HepG2 (cell line): ENCODE results near the gene MRFAP1L1. TPM values are rescaled to one million over a fixed set of nuclear protein-coding genes. Genes with fewer than 3 reads are reported as not detected.

Experiments
- AKAP8 ChIP-seq: sonication (generic); formaldehyde crosslinking; IDR thresholded peaks from 2 replicates; pipeline ENCODE4 v1.5.1; 2020; ENCODE audit warnings: mild to moderate bottlenecking, missing genetic modification reagents
- ATF7 ChIP-seq, 2 experiments: fragments of 450-650 bp in 1 of 2; sonication (generic) in 1 of 2; formaldehyde crosslinking in 1 of 2; IDR thresholded peaks; 2 replicates each; pipeline versions ENCODE4 v1.4.0 to v1.6.1; 2016 to 2020; ENCODE audit warnings: antibody characterized with exemption in 1 of 2, mild to moderate bottlenecking in 1 of 2, missing genetic modification reagents in 1 of 2
- BCLAF1 ChIP-seq: fragments of 450-650 bp; IDR thresholded peaks from 2 replicates; pipeline ENCODE4 v1.6.1; 2017; ENCODE audit warnings: mild to moderate bottlenecking
- DNMT1 ChIP-seq: sonication (generic); formaldehyde crosslinking; IDR thresholded peaks from 2 replicates; pipeline ENCODE4 v1.5.1; 2020; ENCODE audit warnings: mild to moderate bottlenecking, missing genetic modification reagents
- ETV5 ChIP-seq: IDR thresholded peaks from 2 replicates; pipeline ENCODE4 v1.6.1; 2018; ENCODE audit warnings: missing biosample characterization, missing genetic modification reagents, inconsistent platforms, borderline replicate concordance
- FOXK2 ChIP-seq: fragments of 450-650 bp; IDR thresholded peaks from 2 replicates; pipeline ENCODE4 v1.6.1; 2016
- FOXP4 ChIP-seq: sonication (generic); formaldehyde crosslinking; IDR thresholded peaks from 2 replicates; pipeline ENCODE4 v1.4.0; 2020; ENCODE audit warnings: missing genetic modification reagents
- HOXA3 ChIP-seq: sonication (generic); formaldehyde crosslinking; IDR thresholded peaks from 2 replicates; pipeline ENCODE4 v1.5.0; 2020; ENCODE audit warnings: missing genetic modification reagents
- KAT7 ChIP-seq: IDR thresholded peaks from 2 replicates; pipeline ENCODE4 v1.6.1; 2018; ENCODE audit warnings: borderline replicate concordance, missing compliant biosample characterization
- PRPF4 ChIP-seq: fragments of 200-400 bp; formaldehyde crosslinking; IDR thresholded peaks from 2 replicates; pipeline ENCODE4 v1.6.1; 2016; ENCODE audit warnings: low read length, low read depth; ENCODE audit not compliant: poor library complexity, severe bottlenecking
- RNF2 ChIP-seq: fragments of 450-650 bp; conservative IDR thresholded peaks from 2 replicates; pipeline ENCODE4 v1.6.1; 2016; ENCODE audit warnings: low read depth
- TAF1 ChIP-seq: sonication (generic); formaldehyde crosslinking; IDR thresholded peaks from 2 replicates; pipeline ENCODE4 v1.4.0; 2020; ENCODE audit warnings: missing genetic modification reagents
- TCF7L2 ChIP-seq: IDR thresholded peaks from 2 replicates; pipeline ENCODE4 v1.6.1; 2011; ENCODE audit warnings: mild to moderate bottlenecking, low read depth, low read length, moderate library complexity
- ZBTB4 ChIP-seq: sonication (generic); formaldehyde crosslinking; IDR thresholded peaks from 2 replicates; pipeline ENCODE4 v1.4.0; 2020; ENCODE audit warnings: missing genetic modification reagents, mild to moderate bottlenecking, borderline replicate concordance
- ZNF335 ChIP-seq: sonication (generic); formaldehyde crosslinking; IDR thresholded peaks from 2 replicates; pipeline ENCODE4 v1.4.0; 2020; ENCODE audit warnings: missing genetic modification reagents
- ZNF446 ChIP-seq: sonication (generic); formaldehyde crosslinking; IDR thresholded peaks from 2 replicates; pipeline ENCODE4 v1.5.0; 2020; ENCODE audit warnings: mild to moderate bottlenecking, missing genetic modification reagents
- ZNF672 ChIP-seq: sonication (generic); formaldehyde crosslinking; IDR thresholded peaks from 2 replicates; pipeline ENCODE4 v1.8.1; 2022; ENCODE audit warnings: missing genetic modification reagents
- ZNF678 ChIP-seq: sonication (generic); formaldehyde crosslinking; IDR thresholded peaks from 2 replicates; pipeline ENCODE4 v1.4.0; 2020; ENCODE audit warnings: mild to moderate bottlenecking, missing genetic modification reagents
- ZNF766 ChIP-seq: sonication (generic); formaldehyde crosslinking; IDR thresholded peaks from 2 replicates; pipeline ENCODE4 v1.5.0; 2020; ENCODE audit warnings: missing genetic modification reagents, borderline replicate concordance
- ZNF781 ChIP-seq: sonication (generic); formaldehyde crosslinking; IDR thresholded peaks from 2 replicates; pipeline ENCODE4 v1.5.1; 2020; ENCODE audit warnings: borderline replicate concordance, mild to moderate bottlenecking, missing genetic modification reagents; ENCODE audit errors: not compliant biosample characterization
- ZNF792 ChIP-seq: IDR thresholded peaks from 2 replicates; pipeline ENCODE4 v1.6.1; 2016
- polyA plus RNA-seq, 8 experiments: library from polyadenylated mRNA; depleted of rRNA in 3 of 8; stranded (reverse) in 7 of 8; unstranded in 1 of 8; fragments of >200 nt; fragmentation: Illumina TruSeq in 4 of 8; extraction: Trizol in 4 of 8; gene quantifications; 2 replicates each; pipeline versions ENCODE4 v1.2.1 to v1.2.3, GENCODE V29; 2011 to 2016; ENCODE audit warnings: low read depth in 4 of 8, missing spikeins in 1 of 8, mixed read lengths in 1 of 8; ENCODE audit not compliant: insufficient read depth in 1 of 8
- total RNA-seq, 5 experiments: library from RNA; depleted of rRNA; stranded (reverse); fragments of >200 nt; fragmentation: Illumina TruSeq; extraction: Trizol; gene quantifications; 2 replicates each; pipeline ENCODE4 v1.2.3, GENCODE V29; 2016; ENCODE audit warnings: low read depth in 1 of 5

Gene MRFAP1L1
- total and polyA plus RNA-seq, 2 of the 13 experiments (the other 11 are each of a cell fraction or from before 2014, with no cell fraction given) = 44.8 to 76.6 TPM

GRCh38 chr4:6673660-6674499 lies 35.8 kb downstream of the MRFAP1L1 start (continued):
- TF ChIP-seq ATF7 (IDR thresholded peaks at IDR 0.05) = no peak
- TF ChIP-seq ATF7 (CRISPR knock-in tag; IDR thresholded peaks at IDR 0.05) = no peak
- peak; percentile 48; the same call in 1 of the 2 replicates for TF ChIP-seq ETV5 (CRISPR knock-in tag)
- TF ChIP-seq FOXK2 = peak; percentile 14; the same call in 1 of the 2 replicates
- no peak; the same call in 1 of the 2 replicates for TF ChIP-seq DNMT1
- peak; percentile 30; the same call in 1 of the 2 replicates for TF ChIP-seq ZNF766 (CRISPR knock-in tag)
- TF ChIP-seq FOXP4 = no peak
- peak; percentile 58 for TF ChIP-seq ZNF781 (CRISPR knock-in tag)
- TF ChIP-seq KAT7 (CRISPR knock-in tag) = 0 out of 2 replicates have a peak, but pooled peaks have one; percentile 59
- TF ChIP-seq ZNF792 (CRISPR knock-in tag) = no peak
- 0 out of 2 replicates have a peak, but pooled peaks have one; percentile 24 for TF ChIP-seq ZNF335 (CRISPR knock-in tag)
- peak; percentile 80 for TF ChIP-seq TAF1
- no peak for TF ChIP-seq ZNF672 (CRISPR knock-in tag)
- TF ChIP-seq RNF2 = peak; percentile 78; the same call in 1 of the 2 replicates
- TF ChIP-seq ZNF678 (CRISPR knock-in tag) = peak; percentile 63; the same call in 1 of the 2 replicates
- no peak for TF ChIP-seq TCF7L2
- no peak for TF ChIP-seq PRPF4
- TF ChIP-seq BCLAF1 = no peak
- no peak; the same call in 1 of the 2 replicates for TF ChIP-seq AKAP8
- TF ChIP-seq ZBTB4 (CRISPR knock-in tag) = no peak
- peak; percentile 89 for TF ChIP-seq ZNF446 (CRISPR knock-in tag)
- TF ChIP-seq HOXA3 = peak; percentile 88; the same call in 1 of the 2 replicates
